GM12878 (cell line): ENCODE results near the gene CLNK. TPM values are rescaled to one million over a fixed set of nuclear protein-coding genes. Genes with fewer than 3 reads are reported as not detected.

Experiments used
- ATAC-seq: fragments of 200-7000 bp; cut with Tn5 transposase; 3 replicates; pipeline ENCODE4 v1.9.1; 2020; ENCODE audit warnings: mild to moderate bottlenecking, moderate library complexity
- BruUV-seq: library from RNA; stranded (reverse); fragments of 400-500 nt; replicated peaks from 2 replicates; lab custom pipeline; 2021; lab: Mats Ljungman, UMichigan
- CTCF ChIA-PET: fragments of 300-600 bp; sonication (Branson Sonifier 250); formaldehyde crosslinking; extraction: SDS; loops from one replicate; lab custom pipeline; 2021; ENCODE audit warnings: inconsistent platforms; lab: Yijun Ruan, JAX
- POLR2A ChIA-PET: fragments of 350-600 bp; formaldehyde crosslinking; extraction: SDS; loops from one replicate; lab custom pipeline; 2021; ENCODE audit warnings: inconsistent platforms; lab: Charles Lee
- RAD21 ChIA-PET: fragments of 300-600 bp; sonication (Branson Sonifier 250); formaldehyde crosslinking; loops from one replicate; lab custom pipeline; 2023; ENCODE audit warnings: antibody characterized with exemption; ENCODE audit not compliant: unreplicated experiment; lab: Charles Lee
- SMC1A ChIA-PET: fragments of 300-600 bp; sonication (Branson Sonifier 250); formaldehyde crosslinking; loops from one replicate; lab custom pipeline; 2023; ENCODE audit not compliant: unreplicated experiment, uncharacterized antibody; lab: Charles Lee
- DNase-seq: peaks from one replicate; pipeline ENCODE4 v3.0.0-alpha.2; 2011; ENCODE audit warnings: low read depth, low spot score
- FAIRE-seq: peaks from 3 replicates; lab custom pipeline; 2011; peaks lifted over from hg19 to GRCh38; lab: Jason Lieb, UNC
- H2AFZ ChIP-seq: 2 replicates; pipeline ENCODE4 v1.6.0; 2011; ENCODE audit warnings: low read depth, low read length, control low read depth; ENCODE audit not compliant: control insufficient read depth
- H3K27ac ChIP-seq: 2 replicates; pipeline ENCODE4 v1.5.1; 2011; ENCODE audit warnings: control low read depth; ENCODE audit not compliant: control insufficient read depth, insufficient read depth
- H3K27me3 ChIP-seq, 2 experiments: replicated peaks in 1 of 2; 2 replicates each; pipeline versions ENCODE4 v1.6.0 to v1.6.1; 2011; ENCODE audit warnings: low read length in 1 of 2; ENCODE audit not compliant: control insufficient read depth in 2 of 2, insufficient read depth in 2 of 2
- H3K36me3 ChIP-seq, 2 experiments: 2 replicates each; pipeline ENCODE4 v1.5.1; 2011; ENCODE audit warnings: low read length in 1 of 2; ENCODE audit not compliant: control insufficient read depth in 2 of 2, insufficient read depth in 2 of 2
- H3K4me1 ChIP-seq: 2 replicates; pipeline ENCODE4 v1.6.1; 2011; ENCODE audit warnings: mild to moderate bottlenecking, low read length, moderate library complexity, mixed read lengths; ENCODE audit not compliant: control insufficient read depth, insufficient read depth
- H3K4me2 ChIP-seq: 2 replicates; pipeline ENCODE4 v1.6.0; 2011; ENCODE audit warnings: control low read depth; ENCODE audit not compliant: control insufficient read depth, insufficient read depth
- H3K4me3 ChIP-seq: fragments of 200-600 bp; sonication (generic); 2 replicates; pipeline ENCODE4 v1.5.1; 2016
- H3K79me2 ChIP-seq: 2 replicates; pipeline ENCODE4 v1.6.0; 2011; ENCODE audit warnings: low read length; ENCODE audit not compliant: control insufficient read depth, insufficient read depth
- H3K9ac ChIP-seq: 2 replicates; pipeline ENCODE4 v1.8.0; 2011; ENCODE audit warnings: low read length, control low read depth, mixed read lengths; ENCODE audit not compliant: control insufficient read depth, insufficient read depth
- H3K9me3 ChIP-seq: replicated peaks from 3 replicates; pipeline ENCODE4 v1.5.1; 2011; ENCODE audit warnings: mild to moderate bottlenecking, low read length; ENCODE audit not compliant: control insufficient read depth, insufficient read depth
- H4K20me1 ChIP-seq: 2 replicates; pipeline ENCODE4 v1.6.0; 2011; ENCODE audit not compliant: control insufficient read depth, insufficient read depth
- BHLHE40 ChIP-seq, 2 experiments: fragments of 450-650 bp in 1 of 2; IDR thresholded peaks; 2 replicates each; pipeline ENCODE4 v1.6.1; 2011 to 2017; ENCODE audit warnings: low read depth in 2 of 2, borderline replicate concordance in 1 of 2, improper control_type of control experiment in 1 of 2, low read length in 1 of 2, mild to moderate bottlenecking in 1 of 2
- BMI1 ChIP-seq: fragments of 450-650 bp; IDR thresholded peaks from 2 replicates; pipeline ENCODE4 v1.6.1; 2016; ENCODE audit warnings: mild to moderate bottlenecking, moderate library complexity, borderline replicate concordance
- BRCA1 ChIP-seq: IDR thresholded peaks from 2 replicates; pipeline ENCODE4 v1.6.1; 2011; ENCODE audit warnings: low read depth, low read length, improper control_type of control experiment
- CTCF ChIP-seq, 3 experiments: IDR thresholded peaks in 2 of 3; conservative IDR thresholded peaks in 1 of 3; 2 replicates each; pipeline ENCODE4 v1.5.1; 2011; ENCODE audit warnings: low read depth in 3 of 3, low read length in 3 of 3, mild to moderate bottlenecking in 3 of 3, control low read depth in 2 of 3, moderate library complexity in 2 of 3, inconsistent platforms in 1 of 3, mixed read lengths in 1 of 3; ENCODE audit not compliant: control insufficient read depth in 2 of 3, insufficient read depth in 1 of 3; ENCODE audit errors: extremely low read depth in 1 of 3
- FOXK2 ChIP-seq: fragments of 450-650 bp; IDR thresholded peaks from 2 replicates; pipeline ENCODE4 v1.6.1; 2017; ENCODE audit warnings: mild to moderate bottlenecking, moderate library complexity
- NRF1 ChIP-seq: conservative IDR thresholded peaks from 2 replicates; pipeline ENCODE4 v1.6.1; 2011; ENCODE audit warnings: mild to moderate bottlenecking, low read depth, low read length, improper control_type of control experiment
- POLR2A ChIP-seq: IDR thresholded peaks from 2 replicates; pipeline ENCODE4 v1.6.1; 2011; ENCODE audit warnings: low read depth, mild to moderate bottlenecking, low read length
- POLR2AphosphoS5 ChIP-seq: IDR thresholded peaks from 2 replicates; pipeline ENCODE4 v1.6.1; 2011; ENCODE audit warnings: mild to moderate bottlenecking, low read length, inconsistent platforms
- RAD21 ChIP-seq: IDR thresholded peaks from 2 replicates; pipeline ENCODE4 v1.6.1; 2011; ENCODE audit warnings: mild to moderate bottlenecking, low read depth, low read length, moderate library complexity; ENCODE audit not compliant: insufficient read depth
- RB1 ChIP-seq: fragments of 450-650 bp; formaldehyde crosslinking; IDR thresholded peaks from 2 replicates; pipeline ENCODE4 v1.6.1; 2017; ENCODE audit warnings: mild to moderate bottlenecking, borderline replicate concordance
- ZNF622 ChIP-seq: fragments of 450-650 bp; IDR thresholded peaks from 2 replicates; pipeline ENCODE4 v1.6.1; 2017; ENCODE audit warnings: mild to moderate bottlenecking, inconsistent platforms
- WGBS: methylation state at CpG from one replicate; pipeline ENCODE4 v1.1.6; 2016; ENCODE audit warnings: low lambda C conversion rate; ENCODE audit not compliant: insufficient replicate concordance, insufficient coverage; ENCODE audit errors: missing lambda C conversion rate; 5-methylcytosine and 5-hydroxymethylcytosine counted together
- in situ Hi-C: fragments of 300-500 bp; cut with MboI; formaldehyde crosslinking; loops from 9 replicates; pipeline ENCODE4 v1.14.3; 2018; ENCODE audit warnings: mixed read lengths
- intact Hi-C: fragments of 100-400 bp; cut with micrococcal nuclease; formaldehyde crosslinking; loops from one replicate; pipeline ENCODE4 v1.14.2; 2022; ENCODE audit not compliant: unreplicated experiment
- polyA plus RNA-seq, 11 experiments: library from polyadenylated mRNA; depleted of rRNA in 4 of 11; unstranded in 6 of 11; stranded (reverse) in 5 of 11; fragments of >200 nt; fragmentation: Nextera tagmentation in 4 of 11; fragmentation: Illumina TruSeq in 1 of 11; extraction: Ambion mirVana in 4 of 11; extraction: Trizol in 1 of 11; gene quantifications; 1 replicate in 1 of 11; 2 replicates in 10 of 11; pipeline versions ENCODE4 v1.2.1 to v1.2.3, GENCODE V29; 2011 to 2016; ENCODE audit warnings: inconsistent platforms in 2 of 11, missing spikeins in 2 of 11, low read depth in 1 of 11
- total RNA-seq, 4 experiments: library from RNA; depleted of rRNA in 3 of 4; stranded (reverse); fragments of >200 nt in 3 of 4; fragmentation: Illumina TruSeq in 1 of 4; extraction: Trizol in 1 of 4; gene quantifications; 2 replicates each; pipeline versions ENCODE4 v1.2.1 to v1.2.3, GENCODE V29; 2013 to 2021
- TF ChIP-seq, protein P1 (sequence below): fragments of 450-650 bp; IDR thresholded peaks from 2 replicates; pipeline ENCODE4 v1.6.1; 2016; ENCODE audit warnings: mild to moderate bottlenecking, moderate library complexity, borderline replicate concordance
- TF ChIP-seq, protein P2 (sequence below): fragments of 450-650 bp; IDR thresholded peaks from 2 replicates; pipeline ENCODE4 v1.6.1; 2017; ENCODE audit warnings: antibody characterized with exemption, mild to moderate bottlenecking, moderate library complexity

Gene CLNK
- total and polyA plus RNA-seq, 10 of the 15 experiments (the other 5 are each of a cell fraction or from before 2014, with no cell fraction given) = 2.1 to 14.3 (median 2.7) TPM

DNA sequence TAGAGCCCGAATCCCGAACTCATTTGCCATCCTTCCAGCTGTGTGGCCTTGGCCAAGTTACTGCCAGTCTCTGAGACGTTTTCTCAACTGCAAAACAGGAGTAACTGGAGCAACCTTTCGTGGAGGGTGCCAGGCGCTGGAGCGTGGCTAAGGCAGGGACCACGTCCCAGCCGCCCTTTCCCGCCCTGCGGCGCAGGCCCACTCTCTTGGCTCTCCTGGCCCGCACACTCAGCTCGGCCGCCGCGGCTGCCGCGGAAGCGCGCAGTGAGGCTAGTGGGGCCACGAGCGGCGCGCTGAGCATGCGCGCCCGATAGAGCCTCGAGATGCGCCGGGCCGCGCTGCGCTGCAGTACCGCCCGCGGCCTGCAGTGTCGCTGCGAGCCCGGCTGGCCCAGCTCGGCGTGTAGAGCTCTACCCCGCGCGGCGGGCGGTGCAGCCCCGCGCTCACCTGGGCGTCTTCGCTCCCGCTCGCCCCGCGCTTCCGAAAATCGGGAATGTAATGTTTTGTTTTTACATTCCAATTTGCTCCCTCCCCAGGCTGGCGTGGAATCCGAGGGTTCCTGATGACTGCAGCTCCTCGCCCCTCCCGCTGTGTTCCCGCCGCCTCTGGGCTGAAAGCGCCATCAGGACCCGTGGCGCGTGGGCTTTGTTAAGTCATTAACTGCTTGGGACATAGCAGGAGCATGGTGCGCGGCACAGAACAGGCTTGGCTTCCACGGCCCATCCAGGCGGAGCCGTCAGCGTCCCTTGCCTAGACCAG lies 223.3 kb downstream of the CLNK start:
- Histone ChIP-seq H3K36me3 (no peaks in the 10 kb centered on the region), H3K9ac (no peak overlapping the region), H2AFZ (peak overlapping the region; percentile 84), H3K4me3 (peak overlapping the region; percentile 43; the same call in 1 of the 2 replicates), H3K9me3 (peaks cover 3% of the 10 kb centered on the region; the same call in 2 of the 3 replicates), H3K4me2 (peak overlapping the region; percentile 88), H3K4me1 (no peaks in the 10 kb centered on the region), H3K27me3 (peaks cover 0 to 5% of the 10 kb centered on the region in 2 experiments; a peak in 3 of 4 replicates), H3K27ac (no peak overlapping the region), H3K79me2 (peaks cover 4% of the 10 kb centered on the region), H4K20me1 (no peaks in the 10 kb centered on the region)
- POLR2A ChIA-PET = interaction anchor here (1.3 to 1.4 kb wide), 2 partner anchors 17 to 344 kb away, joined by 3 to 4 read pairs; partner anchors contain the start of gene WDR1
- WGBS = 1% methylated on average over 66 of the region's 72 CpGs
- intact Hi-C loops = loop anchor here (2.0 kb wide), 1 partner anchor 78 kb away; no protein-coding TSS in a partner anchor
- no TSS peak for BruUV-seq
- RAD21 ChIA-PET = interaction anchor here (0.7 to 1.5 kb wide), 6 partner anchors 21 to 77 kb away, joined by 3 to 6 read pairs (median 3); no protein-coding TSS in a partner anchor
- SMC1A ChIA-PET = interaction anchor here (0.9 to 1.9 kb wide), 4 partner anchors 17 to 88 kb away, joined by 3 to 10 read pairs (median 5); no protein-coding TSS in a partner anchor
- peak; percentile 44 for FAIRE-seq
- peak; percentile 84 for ATAC-seq
- in situ Hi-C loops = no loop called here
- peak; percentile 31 for DNase-seq
- CTCF ChIA-PET = interaction anchor here (0.6 to 3.0 kb wide), 21 partner anchors 10 to 490 kb away, joined by 3 to 22 read pairs (median 3); no protein-coding TSS in a partner anchor
- TF ChIP-seq FOXK2 (no peak), POLR2A (peak; percentile 42; the same call in 1 of the 2 replicates), RAD21 (peak; percentile 55), NRF1 (peak; percentile 66), RB1 (peak; percentile 54; the same call in 1 of the 2 replicates), BRCA1 (no peak), POLR2AphosphoS5 (no peak), BMI1 (no peak), BHLHE40 (IDR thresholded peaks at IDR 0.05; ENCODE audit: borderline replicate concordance in 1 of 2, low read depth in 2 of 2, low read length in 1 of 2) (peak in 1 of 2 experiments; percentile 50; a peak in 1 of 4 replicates), CTCF (IDR thresholded peaks at IDR 0.05 in 2 of 3, conservative IDR thresholded peaks at IDR 0.05 in 1 of 3; ENCODE audit: control insufficient read depth in 2 of 3, extremely low read depth in 1 of 3, insufficient read depth in 1 of 3, low read depth in 3 of 3, low read length in 3 of 3) (peak; percentile 85 to 90 (median 86)), ZNF622 (no peak)
- TF ChIP-seq, protein P1, sequence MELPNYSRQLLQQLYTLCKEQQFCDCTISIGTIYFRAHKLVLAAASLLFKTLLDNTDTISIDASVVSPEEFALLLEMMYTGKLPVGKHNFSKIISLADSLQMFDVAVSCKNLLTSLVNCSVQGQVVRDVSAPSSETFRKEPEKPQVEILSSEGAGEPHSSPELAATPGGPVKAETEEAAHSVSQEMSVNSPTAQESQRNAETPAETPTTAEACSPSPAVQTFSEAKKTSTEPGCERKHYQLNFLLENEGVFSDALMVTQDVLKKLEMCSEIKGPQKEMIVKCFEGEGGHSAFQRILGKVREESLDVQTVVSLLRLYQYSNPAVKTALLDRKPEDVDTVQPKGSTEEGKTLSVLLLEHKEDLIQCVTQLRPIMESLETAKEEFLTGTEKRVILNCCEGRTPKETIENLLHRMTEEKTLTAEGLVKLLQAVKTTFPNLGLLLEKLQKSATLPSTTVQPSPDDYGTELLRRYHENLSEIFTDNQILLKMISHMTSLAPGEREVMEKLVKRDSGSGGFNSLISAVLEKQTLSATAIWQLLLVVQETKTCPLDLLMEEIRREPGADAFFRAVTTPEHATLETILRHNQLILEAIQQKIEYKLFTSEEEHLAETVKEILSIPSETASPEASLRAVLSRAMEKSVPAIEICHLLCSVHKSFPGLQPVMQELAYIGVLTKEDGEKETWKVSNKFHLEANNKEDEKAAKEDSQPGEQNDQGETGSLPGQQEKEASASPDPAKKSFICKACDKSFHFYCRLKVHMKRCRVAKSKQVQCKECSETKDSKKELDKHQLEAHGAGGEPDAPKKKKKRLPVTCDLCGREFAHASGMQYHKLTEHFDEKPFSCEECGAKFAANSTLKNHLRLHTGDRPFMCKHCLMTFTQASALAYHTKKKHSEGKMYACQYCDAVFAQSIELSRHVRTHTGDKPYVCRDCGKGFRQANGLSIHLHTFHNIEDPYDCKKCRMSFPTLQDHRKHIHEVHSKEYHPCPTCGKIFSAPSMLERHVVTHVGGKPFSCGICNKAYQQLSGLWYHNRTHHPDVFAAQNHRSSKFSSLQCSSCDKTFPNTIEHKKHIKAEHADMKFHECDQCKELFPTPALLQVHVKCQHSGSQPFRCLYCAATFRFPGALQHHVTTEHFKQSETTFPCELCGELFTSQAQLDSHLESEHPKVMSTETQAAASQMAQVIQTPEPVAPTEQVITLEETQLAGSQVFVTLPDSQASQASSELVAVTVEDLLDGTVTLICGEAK = no peak
- TF ChIP-seq, protein P2, sequence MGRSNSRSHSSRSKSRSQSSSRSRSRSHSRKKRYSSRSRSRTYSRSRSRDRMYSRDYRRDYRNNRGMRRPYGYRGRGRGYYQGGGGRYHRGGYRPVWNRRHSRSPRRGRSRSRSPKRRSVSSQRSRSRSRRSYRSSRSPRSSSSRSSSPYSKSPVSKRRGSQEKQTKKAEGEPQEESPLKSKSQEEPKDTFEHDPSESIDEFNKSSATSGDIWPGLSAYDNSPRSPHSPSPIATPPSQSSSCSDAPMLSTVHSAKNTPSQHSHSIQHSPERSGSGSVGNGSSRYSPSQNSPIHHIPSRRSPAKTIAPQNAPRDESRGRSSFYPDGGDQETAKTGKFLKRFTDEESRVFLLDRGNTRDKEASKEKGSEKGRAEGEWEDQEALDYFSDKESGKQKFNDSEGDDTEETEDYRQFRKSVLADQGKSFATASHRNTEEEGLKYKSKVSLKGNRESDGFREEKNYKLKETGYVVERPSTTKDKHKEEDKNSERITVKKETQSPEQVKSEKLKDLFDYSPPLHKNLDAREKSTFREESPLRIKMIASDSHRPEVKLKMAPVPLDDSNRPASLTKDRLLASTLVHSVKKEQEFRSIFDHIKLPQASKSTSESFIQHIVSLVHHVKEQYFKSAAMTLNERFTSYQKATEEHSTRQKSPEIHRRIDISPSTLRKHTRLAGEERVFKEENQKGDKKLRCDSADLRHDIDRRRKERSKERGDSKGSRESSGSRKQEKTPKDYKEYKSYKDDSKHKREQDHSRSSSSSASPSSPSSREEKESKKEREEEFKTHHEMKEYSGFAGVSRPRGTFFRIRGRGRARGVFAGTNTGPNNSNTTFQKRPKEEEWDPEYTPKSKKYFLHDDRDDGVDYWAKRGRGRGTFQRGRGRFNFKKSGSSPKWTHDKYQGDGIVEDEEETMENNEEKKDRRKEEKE = no peak
